ENCODE data around the gene MTHFD1L. TPM values are rescaled to one million over a fixed set of nuclear protein-coding genes. Genes with fewer than 3 reads are reported as not detected.

The MTHFD1L gene
- total and polyA plus RNA-seq, 2 donors from 2014 or later, result 4.7 to 39.6 TPM

DNA sequence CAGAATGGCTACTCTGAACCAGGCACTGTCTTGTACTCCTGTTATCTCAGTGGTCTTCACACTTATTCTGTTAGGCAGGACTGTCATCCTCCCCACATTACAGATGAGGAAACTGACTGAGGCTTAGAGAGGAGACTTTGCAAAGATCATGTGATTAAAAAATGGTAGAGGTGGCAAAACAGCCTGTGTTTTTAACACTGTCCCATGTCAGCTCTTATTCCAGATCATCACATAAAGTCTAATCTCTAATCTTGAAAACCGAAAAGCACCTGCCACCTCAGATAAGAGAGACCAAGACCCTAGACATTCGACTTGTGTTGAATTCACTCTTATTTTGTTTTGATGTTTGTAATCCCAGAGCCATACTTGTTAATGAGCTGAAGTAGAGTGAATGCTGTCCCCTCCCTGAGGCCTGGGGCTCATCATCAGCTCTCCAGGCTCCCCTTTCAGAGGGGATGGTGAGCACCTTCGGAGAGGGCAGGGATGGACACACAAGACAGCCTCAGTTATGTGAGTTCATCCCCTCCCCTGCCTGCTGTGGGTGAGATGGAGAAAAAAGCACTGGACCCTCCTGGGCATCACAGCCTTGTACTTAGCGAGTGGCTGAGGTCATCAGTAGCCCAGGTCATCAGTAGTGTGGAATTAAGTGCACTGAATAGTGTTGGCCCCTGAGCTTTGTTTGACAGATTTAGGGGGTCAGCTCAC is 30.6 kb downstream of the MTHFD1L start:
- TF ChIP-seq, protein P1, sequence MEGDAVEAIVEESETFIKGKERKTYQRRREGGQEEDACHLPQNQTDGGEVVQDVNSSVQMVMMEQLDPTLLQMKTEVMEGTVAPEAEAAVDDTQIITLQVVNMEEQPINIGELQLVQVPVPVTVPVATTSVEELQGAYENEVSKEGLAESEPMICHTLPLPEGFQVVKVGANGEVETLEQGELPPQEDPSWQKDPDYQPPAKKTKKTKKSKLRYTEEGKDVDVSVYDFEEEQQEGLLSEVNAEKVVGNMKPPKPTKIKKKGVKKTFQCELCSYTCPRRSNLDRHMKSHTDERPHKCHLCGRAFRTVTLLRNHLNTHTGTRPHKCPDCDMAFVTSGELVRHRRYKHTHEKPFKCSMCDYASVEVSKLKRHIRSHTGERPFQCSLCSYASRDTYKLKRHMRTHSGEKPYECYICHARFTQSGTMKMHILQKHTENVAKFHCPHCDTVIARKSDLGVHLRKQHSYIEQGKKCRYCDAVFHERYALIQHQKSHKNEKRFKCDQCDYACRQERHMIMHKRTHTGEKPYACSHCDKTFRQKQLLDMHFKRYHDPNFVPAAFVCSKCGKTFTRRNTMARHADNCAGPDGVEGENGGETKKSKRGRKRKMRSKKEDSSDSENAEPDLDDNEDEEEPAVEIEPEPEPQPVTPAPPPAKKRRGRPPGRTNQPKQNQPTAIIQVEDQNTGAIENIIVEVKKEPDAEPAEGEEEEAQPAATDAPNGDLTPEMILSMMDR (IDR thresholded peaks at IDR 0.05; ENCODE audit: borderline replicate concordance, extremely low read depth, insufficient read depth), result no peak
- no peaks in the 10 kb centered on the region for H3K9me3 ChIP-seq (ENCODE audit: control insufficient read depth in 2 of 3, insufficient read depth in 1 of 3, low read length in 3 of 3)
- H3K9ac ChIP-seq (ENCODE audit: low read length in 3 of 3), result no peak overlapping the region
- FAIRE-seq (no peak), DNase-seq (no peak)
- intact Hi-C loops (cut with DNase I), result no loop called here
- H3K27me3 ChIP-seq (ENCODE audit: control insufficient read depth, insufficient read depth, low read length), result no peaks in the 10 kb centered on the region
- H3K4me1 ChIP-seq (ENCODE audit: control insufficient read depth in 2 of 3, insufficient read depth in 2 of 3, low read depth in 1 of 3, low read length in 3 of 3), result peaks cover 0 to 5% (median 3%) of the 10 kb centered on the region in 3 donors
- H3K36me3 ChIP-seq (ENCODE audit: control insufficient read depth in 2 of 3, insufficient read depth in 3 of 3, low read length in 3 of 3), result no peaks in the 10 kb centered on the region
- no peak overlapping the region for H3K27ac ChIP-seq (ENCODE audit: low read depth in 2 of 2, low read length in 2 of 2)
- H3K4me3 ChIP-seq (ENCODE audit: low read length in 3 of 3), result no peak overlapping the region

DNA sequence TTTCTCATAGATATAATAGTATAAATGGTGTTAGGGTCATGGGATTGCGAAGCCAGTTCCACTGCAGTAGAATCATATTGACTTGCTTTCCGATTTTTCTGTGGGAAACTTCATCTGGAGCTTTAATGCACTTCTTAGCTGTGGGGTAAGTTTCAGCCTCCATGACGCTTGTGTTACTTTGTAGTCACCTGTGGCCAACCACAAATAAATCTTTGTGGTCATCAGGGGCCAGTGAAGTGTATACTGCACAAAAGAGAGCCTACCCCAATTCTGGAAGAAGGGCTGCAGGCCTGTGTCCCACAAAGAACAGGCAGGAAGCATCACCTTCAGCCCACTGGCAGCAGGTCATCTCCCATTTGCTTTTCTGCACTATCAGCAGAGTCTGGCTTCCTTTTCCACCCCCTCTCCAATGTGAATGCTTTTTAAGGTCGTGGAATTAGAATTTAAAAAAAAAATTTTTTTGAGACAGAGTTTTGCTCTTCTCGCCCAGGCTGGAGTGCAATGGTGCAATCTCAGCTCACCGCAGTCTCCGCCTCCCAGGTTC is 32.0 kb downstream of the MTHFD1L start:
- TF ChIP-seq, protein P1 (IDR thresholded peaks at IDR 0.05; ENCODE audit: borderline replicate concordance, extremely low read depth, insufficient read depth), result no peak
- H3K9ac ChIP-seq (ENCODE audit: low read length in 3 of 3), result no peak overlapping the region
- FAIRE-seq (no peak), DNase-seq (no peak)
- H3K27ac ChIP-seq (ENCODE audit: low read depth in 2 of 2, low read length in 2 of 2), result no peak overlapping the region
- H3K9me3 ChIP-seq (ENCODE audit: control insufficient read depth in 2 of 3, insufficient read depth in 1 of 3, low read length in 3 of 3), result no peaks in the 10 kb centered on the region
- H3K4me3 ChIP-seq (ENCODE audit: low read length in 3 of 3), result no peak overlapping the region
- intact Hi-C loops (cut with DNase I), result no loop called here
- peaks cover 0 to 5% (median 0%) of the 10 kb centered on the region in 3 donors for H3K4me1 ChIP-seq (ENCODE audit: control insufficient read depth in 2 of 3, insufficient read depth in 2 of 3, low read depth in 1 of 3, low read length in 3 of 3)
- H3K36me3 ChIP-seq (ENCODE audit: control insufficient read depth in 2 of 3, insufficient read depth in 3 of 3, low read length in 3 of 3), result no peaks in the 10 kb centered on the region
- no peaks in the 10 kb centered on the region for H3K27me3 ChIP-seq (ENCODE audit: control insufficient read depth, insufficient read depth, low read length)

DNA sequence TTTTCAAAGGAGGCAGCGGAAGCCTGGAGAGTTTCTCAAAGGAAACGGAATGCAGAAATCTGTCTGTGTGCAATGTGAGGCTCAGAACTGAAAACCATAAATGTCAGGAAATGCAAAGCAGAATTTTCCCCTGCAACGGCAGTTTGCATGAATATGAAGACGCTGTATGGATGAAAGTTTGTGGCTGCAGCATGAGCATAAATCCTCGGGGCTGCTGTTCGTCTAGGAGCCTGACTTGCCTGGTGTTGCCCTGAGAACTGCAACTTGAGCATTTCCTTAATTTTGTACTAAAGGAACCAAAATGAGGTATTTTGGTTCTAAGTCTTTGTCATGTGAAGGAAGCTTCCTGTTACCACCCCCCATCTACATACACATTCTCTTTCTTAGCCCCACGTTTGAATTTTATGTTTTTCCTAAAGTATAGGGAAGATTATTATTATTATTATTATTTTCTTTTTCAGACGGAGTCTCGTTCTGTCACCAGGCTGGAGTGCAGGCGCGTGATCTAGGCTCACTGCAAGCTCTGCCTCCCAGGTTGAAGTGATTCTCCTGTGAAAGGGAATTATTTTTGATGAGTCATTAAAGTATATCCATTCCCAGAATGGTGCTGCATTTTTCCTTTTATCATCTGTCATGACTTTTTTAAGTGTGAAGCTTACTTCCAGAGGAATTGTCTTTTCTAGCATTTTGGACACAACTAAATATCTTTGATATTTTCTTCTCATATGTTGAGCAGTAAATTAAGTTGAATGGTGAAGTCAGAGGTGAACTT is 33.1 kb downstream of the MTHFD1L start:
- Histone ChIP-seq H3K9ac (ENCODE audit: low read length in 3 of 3) (no peak overlapping the region), H3K4me1 (ENCODE audit: control insufficient read depth in 2 of 3, insufficient read depth in 2 of 3, low read depth in 1 of 3, low read length in 3 of 3) (peaks cover 0 to 5% (median 0%) of the 10 kb centered on the region in 3 donors), H3K27me3 (ENCODE audit: control insufficient read depth, insufficient read depth, low read length) (no peaks in the 10 kb centered on the region), H3K9me3 (ENCODE audit: control insufficient read depth in 2 of 3, insufficient read depth in 1 of 3, low read length in 3 of 3) (no peaks in the 10 kb centered on the region), H3K36me3 (ENCODE audit: control insufficient read depth in 2 of 3, insufficient read depth in 3 of 3, low read length in 3 of 3) (no peaks in the 10 kb centered on the region), H3K27ac (ENCODE audit: low read depth in 2 of 2, low read length in 2 of 2) (no peak overlapping the region), H3K4me3 (ENCODE audit: low read length in 3 of 3) (no peak overlapping the region)
- intact Hi-C loops (cut with DNase I), result no loop called here
- peak in 1 of 5 donors; percentile 51 for DNase-seq
- TF ChIP-seq, protein P1 (IDR thresholded peaks at IDR 0.05; ENCODE audit: borderline replicate concordance, extremely low read depth, insufficient read depth), result no peak
- no peak for FAIRE-seq

All from kidney (tissue), 14 donors.